Ishikawa (cell line): ENCODE data around the gene SAG.

Experiments
- EGR1 ChIP-seq: IDR thresholded peaks from 2 replicates; pipeline ENCODE4 v1.6.1; 2012
- EP300 ChIP-seq: IDR thresholded peaks from 2 replicates; pipeline ENCODE4 v1.6.1; 2012; ENCODE audit warnings: borderline replicate concordance
- NFIC ChIP-seq: IDR thresholded peaks from 2 replicates; pipeline ENCODE4 v1.6.1; 2012
- RAD21 ChIP-seq: IDR thresholded peaks from 2 replicates; pipeline ENCODE4 v1.6.1; 2012; ENCODE audit warnings: low read depth
- REST ChIP-seq: IDR thresholded peaks from 2 replicates; pipeline ENCODE4 v1.6.1; 2012; ENCODE audit warnings: low read depth, mild to moderate bottlenecking

- TF ChIP-seq EP300 (no peak), NFIC (no peak), REST (peak; percentile 54; the same call in 1 of the 2 replicates), RAD21 (no peak), EGR1 (no peak)
Observed at GRCh38 chr2:233325814-233326213, 18.2 kb downstream of the SAG start.
